CD4-positive, alpha-beta T cell treated with Interleukin-6 for 4 hours (primary cell): Measurements from ENCODE around the gene SCAMP1.
"Not testable (repeated sequence)": the region's sequence is repeated elsewhere in the genome, so short reads cannot be mapped to it uniquely, and the experiment has no call there.

Experiments used
- DNase-seq: peaks from one replicate; pipeline ENCODE4 v3.0.0-alpha.2; 2020; ENCODE audit warnings: mixed read lengths

SCAMP1 gene

DNA sequence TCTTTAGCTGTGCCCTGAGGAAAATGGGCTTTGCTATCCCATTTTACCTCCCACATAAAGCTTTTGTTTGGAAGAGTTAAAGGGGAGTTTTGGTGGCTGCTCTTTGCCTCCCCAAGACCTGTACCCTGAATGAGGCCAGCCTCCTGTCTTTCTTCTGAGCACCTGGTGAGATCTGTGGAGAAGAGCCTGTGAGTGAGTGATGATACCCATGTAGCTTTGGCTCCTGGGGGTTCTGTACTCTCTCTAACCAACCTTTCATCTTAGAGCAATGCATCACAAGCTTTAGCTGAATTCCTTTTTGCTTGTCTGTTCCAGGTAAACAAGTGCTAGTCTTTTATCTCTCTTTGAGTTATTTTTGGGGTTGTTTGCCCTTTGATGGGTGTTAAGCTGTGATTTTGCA lies 73.6 kb downstream of the SCAMP1 start:
- no peak for DNase-seq

- no peak for DNase-seq
Measured at GRCh38 chr5:78447775-78448424, 87.5 kb downstream of the SCAMP1 start.

GRCh38 chr5:78449103-78449502 lies 88.7 kb downstream of the SCAMP1 start:
- DNase-seq: no peak

GRCh38 chr5:78457507-78457906 lies 97.1 kb downstream of the SCAMP1 start:
- DNase-seq: not testable (repeated sequence)

- DNase-seq: no peak
Measured at GRCh38 chr5:78458843-78459242, 98.4 kb downstream of the SCAMP1 start.

DNA sequence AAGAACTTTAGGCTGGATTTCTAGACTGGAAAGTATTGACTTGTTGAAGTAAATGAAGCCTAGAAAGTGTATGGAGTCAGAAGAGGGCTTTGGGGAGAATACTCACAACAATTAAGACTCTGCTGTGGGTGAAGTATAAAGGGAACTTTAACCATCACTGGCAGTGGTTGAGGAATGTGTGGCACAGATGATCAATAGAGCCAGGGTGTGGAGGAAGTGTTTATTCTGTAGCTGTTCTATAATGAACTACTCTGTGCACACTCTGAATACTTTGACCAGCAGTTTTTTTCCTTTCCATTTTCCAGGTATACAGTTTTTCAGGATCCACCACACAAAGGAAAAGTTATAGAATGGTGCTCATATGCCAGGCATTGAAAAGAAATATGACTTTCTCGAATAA lies 106.7 kb downstream of the SCAMP1 start:
- no peak for DNase-seq

GRCh38 chr5:78467752-78468357 lies 107.4 kb downstream of the SCAMP1 start:
- no peak for DNase-seq

DNA sequence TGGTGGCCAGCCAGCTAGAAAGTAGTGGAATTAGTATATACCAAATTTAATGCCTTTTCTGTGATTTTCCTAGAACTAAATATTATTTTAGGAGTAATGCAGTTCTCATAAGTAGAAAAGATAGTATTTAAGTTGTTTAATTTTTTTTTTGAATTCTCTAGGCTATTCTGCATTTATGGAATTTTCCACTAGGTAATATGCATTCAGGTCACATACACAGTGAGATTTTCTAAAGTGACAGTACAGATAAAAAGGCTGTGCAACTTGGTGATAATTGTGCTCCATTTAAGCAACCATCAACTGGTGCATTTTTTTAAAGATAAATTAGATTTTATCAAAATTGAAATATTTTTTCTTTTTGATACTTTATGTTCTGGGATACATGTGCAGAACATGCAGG lies 111.5 kb downstream of the SCAMP1 start:
- DNase-seq: no peak

- no peak for DNase-seq
Measured at GRCh38 chr5:78472469-78473106, 112.2 kb downstream of the SCAMP1 start.

- DNase-seq: no peak
Measured at GRCh38 chr5:78473751-78474150, 113.3 kb downstream of the SCAMP1 start.

GRCh38 chr5:78475370-78475769 lies 115.0 kb downstream of the SCAMP1 start:
- no peak for DNase-seq

DNA sequence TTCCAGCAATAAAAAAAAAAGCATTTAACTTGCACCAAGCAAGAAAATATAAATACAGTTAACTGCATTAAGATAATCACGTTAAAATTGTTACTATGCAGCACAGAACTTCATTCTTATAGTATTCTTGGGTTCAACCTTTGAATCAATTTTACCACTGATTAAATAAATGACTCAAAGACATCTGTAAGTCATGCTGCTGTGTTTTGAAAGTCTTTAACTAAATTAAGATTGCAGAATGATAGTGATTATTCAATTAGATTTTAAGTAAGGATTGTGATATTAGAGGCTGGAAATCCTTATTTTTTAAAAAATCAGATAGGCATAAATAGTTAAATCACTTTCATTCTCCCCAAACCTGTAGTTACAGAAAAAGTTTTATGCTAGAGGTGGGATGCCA lies 116.4 kb downstream of the SCAMP1 start:
- DNase-seq: no peak

GRCh38 chr5:78482948-78483347 lies 122.5 kb downstream of the SCAMP1 start:
- DNase-seq: no peak

GRCh38 chr5:78483809-78484521 lies 123.5 kb downstream of the SCAMP1 start:
- DNase-seq: no peak

DNA sequence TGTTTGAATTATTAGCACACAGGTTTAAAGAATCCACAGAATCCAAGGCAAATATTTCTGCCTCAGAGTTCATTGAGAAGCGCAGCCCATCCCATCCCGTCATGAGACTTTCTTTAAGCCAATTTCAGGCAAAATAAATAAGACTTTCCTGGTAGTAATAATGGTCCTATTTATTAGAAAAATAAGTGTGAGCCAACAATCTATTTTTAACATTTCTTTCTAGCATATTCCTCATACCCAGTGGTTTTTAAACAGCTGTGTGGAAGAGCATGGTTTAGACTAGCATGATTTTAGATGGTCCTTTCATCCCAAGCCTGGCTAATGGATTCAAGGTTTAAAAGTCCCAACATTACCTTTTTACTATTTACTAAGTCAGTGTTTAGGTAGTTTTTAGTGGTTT lies 125.8 kb downstream of the SCAMP1 start:
- DNase-seq: no peak

DNA sequence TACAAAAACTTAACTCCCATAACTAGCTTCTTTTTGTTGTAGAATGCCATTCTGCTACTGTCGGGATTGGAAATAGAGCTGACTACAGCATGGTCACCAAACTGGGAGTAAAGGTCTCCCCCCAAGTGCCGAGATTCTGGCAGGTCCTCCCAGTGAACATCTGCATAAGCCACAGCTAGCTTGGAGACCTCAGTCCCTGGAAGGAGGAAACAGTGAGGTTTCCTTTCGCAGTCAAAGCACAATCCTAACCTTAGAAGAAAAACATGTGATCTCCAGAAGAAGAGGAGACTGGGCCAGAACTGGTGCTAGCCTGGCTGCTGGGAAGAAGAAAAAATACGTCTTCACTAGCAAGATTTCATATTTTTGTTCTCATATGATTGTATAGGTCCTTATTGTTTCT lies 127.4 kb downstream of the SCAMP1 start:
- no peak for DNase-seq

- no peak for DNase-seq
Measured at GRCh38 chr5:78490709-78491485, 130.5 kb downstream of the SCAMP1 start.

GRCh38 chr5:78492224-78492623 lies 131.8 kb downstream of the SCAMP1 start:
- DNase-seq: no peak

- DNase-seq: no peak
Measured at GRCh38 chr5:78492650-78493049, 132.2 kb downstream of the SCAMP1 start.

- no peak for DNase-seq
Measured at GRCh38 chr5:78495800-78496199, 135.4 kb downstream of the SCAMP1 start.

- no peak for DNase-seq
Measured at GRCh38 chr5:78496373-78496772, 136.0 kb downstream of the SCAMP1 start.

- no peak for DNase-seq
Measured at GRCh38 chr5:78497573-78498533, 137.4 kb downstream of the SCAMP1 start.
